GM18861 (cell line): Measurements from ENCODE around the gene TYROBP.
A peak's percentile ranks its signal among the peaks of the same experiment; 100 is the strongest.
"Not testable (repeated sequence)": the region's sequence is repeated elsewhere in the genome, so short reads cannot be mapped to it uniquely, and the experiment has no call there.

Experiments used
- ATAC-seq: cut with Tn5 transposase; IDR thresholded peaks from one replicate; pipeline ENCODE4 v1.9.1; 2021; ENCODE audit not compliant: unreplicated experiment

TYROBP gene

DNA sequence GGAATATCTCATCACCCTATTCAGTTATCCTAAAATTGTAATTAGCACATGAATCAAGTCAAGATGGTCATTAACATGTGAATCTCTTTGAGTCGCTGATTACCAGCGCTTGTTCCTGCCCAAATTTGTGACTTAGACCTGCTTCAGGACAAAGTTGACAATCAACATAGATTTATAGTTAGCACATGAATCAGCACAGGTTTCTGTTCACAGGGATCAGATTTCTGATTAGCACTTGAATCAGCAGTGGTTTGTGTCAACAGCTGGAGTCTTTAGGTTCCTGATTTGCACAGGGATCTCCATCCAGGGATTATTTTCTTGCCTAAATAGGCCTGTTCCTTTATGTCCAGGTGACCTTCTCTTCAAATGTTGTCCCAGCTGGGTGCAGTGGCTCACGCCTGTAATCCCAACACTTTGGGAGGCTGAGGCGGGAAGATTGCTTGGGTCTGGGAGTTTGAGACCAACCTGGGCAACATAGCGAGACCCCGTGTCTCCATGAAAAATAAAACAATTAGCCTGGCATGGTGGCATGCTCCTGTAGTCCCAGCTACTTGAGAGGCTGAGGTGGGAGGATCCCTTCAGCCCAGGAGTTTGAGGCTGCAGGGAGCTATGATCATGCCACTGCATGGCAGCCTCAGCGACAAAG, 24.3 kb upstream of the TYROBP start:
- no peak for ATAC-seq

DNA sequence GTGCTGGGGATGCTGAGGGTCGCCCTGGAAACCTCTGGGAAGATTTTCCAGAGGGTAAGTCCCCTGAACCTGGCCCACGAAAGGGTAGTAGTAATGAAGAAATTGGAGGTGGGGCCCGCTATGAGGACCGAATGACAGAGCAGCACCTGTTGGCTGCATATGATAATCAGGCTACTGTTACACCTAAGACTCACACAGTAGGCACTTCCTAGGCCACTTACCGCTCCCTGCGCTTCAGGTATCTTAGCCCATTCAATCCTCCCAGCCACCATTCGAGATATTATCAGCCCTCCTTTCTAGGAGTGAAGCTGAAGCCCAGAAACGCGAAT, 23.7 kb upstream of the TYROBP start:
- ATAC-seq = no peak

DNA sequence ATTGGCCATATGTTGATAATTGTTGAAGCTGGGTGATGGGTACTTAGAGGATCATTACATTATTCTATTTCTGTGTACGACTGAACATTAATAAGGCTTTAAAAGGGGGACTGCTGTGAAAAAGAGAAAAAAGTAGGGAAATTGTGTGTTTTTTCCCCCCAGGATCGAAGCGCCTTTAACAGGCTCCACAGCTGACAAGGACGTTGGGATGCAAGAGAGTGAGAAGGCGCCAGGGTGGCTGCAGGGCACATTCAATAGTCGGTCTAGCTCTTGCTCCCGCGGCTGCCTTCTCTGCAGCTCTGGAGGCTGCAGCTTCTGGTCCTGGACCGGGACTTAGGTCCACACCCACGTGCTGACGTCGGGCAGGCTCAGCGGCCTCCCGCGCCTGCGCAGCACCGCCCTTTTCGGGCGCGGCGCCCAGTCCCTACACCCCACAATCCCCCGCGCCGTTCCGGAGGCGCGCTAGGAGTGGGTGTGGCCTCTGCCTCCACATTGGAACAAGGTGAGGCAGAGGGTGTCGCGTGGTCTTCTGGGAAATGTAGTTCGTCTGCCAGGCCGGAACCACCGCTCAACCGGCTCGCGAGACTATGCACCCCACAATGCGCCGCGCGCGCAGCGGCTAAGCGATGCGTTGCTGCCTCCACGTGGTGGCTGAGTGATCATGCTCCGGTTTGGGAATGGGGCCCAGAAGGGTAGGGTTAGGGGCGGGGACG, 23.2 kb upstream of the TYROBP start:
- peak; percentile 84 for ATAC-seq

DNA sequence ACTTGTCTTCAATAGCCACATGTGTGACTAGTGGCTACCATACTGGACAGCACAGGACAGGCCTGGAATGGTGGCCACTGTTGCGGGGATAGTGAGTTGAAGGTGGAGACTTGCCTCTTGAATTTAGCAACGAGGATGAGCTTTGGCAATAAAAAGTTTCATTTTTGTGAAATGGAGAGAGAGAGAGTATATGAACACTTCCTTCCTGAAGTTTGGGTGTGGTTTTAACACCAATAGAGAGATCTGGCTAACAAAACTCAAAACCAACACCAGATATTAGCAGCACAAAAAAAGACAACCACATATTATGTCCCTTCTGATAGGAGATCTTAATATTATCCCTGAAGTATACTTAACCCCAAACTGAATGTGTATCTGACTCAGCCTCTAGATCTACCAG, 21.8 kb upstream of the TYROBP start:
- no peak for ATAC-seq

DNA sequence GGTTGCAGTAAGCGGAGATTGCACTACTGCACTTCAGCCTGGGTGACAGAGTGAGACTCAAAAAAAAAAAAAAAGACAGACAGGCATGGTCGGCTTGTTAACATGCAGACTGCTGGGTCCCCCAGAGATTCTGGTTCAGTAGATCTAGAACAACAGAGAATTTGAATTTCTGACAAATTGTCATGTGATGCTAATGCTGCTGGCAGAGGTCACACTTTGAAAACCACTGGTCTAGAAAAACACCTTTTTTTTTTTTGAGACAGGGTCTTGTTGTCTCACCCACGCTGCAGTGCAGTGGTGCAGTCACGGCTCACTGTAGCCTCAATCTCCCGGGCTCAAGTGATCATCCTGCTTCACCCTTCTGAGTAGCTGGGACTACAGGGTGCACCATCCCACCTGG, 20.4 kb upstream of the TYROBP start:
- no peak for ATAC-seq

DNA sequence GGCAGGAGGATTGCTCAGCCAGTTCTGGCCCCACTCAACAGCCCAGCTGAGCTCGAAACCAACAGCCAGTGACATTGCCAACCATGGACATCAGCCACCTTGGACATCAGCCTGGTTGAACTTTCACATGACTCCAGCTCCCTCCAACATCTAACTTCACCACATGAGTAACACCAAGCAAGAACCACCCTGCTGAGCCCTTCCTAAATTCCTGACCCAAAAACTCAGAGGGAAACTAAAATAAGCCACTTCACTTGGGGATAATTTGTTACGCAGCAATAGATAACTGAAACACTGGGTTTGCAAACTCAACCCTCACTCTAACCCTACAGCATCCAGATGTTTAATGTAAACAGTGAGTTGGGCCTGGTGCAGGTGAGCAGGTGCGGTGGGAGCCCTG, 17.4 kb upstream of the TYROBP start:
- no peak for ATAC-seq

DNA sequence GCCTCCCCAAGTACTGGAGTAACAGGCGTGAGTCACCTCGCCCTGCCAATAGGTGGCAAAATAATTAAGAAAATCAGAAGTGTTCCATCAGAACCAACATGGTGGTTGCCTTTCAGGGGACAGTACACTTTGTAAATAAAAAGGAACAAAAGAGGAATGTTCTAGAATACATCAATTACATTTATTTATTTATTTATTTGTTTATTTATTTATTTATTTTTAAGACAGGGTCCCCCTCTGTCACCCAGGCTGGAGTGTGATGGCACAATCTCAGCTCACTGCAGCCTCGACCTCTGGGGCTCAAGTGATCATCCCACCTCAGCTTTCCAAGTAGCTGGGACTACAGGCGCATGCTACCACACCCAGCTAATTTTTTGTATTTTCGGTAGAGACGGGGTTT, 12.9 kb upstream of the TYROBP start:
- ATAC-seq = no peak

DNA sequence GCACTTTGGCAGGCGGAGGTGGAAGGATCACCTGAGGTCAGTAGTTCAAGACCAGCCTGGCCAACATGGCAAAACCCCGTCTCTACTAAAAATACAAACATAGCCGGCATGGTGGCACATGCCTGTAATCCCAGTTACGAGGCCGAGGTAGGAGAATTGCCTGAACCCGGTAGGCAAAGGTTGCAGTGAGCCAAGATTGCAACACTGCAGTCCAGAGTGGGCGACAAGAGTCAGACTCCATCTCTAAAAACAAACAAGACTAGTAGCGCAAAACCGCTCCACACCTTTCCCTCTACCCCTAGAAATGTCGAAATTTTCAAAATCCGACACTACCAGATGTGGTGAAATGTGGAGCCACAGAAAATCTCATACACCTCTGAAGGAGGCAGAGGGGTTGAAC, 11.2 kb upstream of the TYROBP start:
- ATAC-seq = no peak

DNA sequence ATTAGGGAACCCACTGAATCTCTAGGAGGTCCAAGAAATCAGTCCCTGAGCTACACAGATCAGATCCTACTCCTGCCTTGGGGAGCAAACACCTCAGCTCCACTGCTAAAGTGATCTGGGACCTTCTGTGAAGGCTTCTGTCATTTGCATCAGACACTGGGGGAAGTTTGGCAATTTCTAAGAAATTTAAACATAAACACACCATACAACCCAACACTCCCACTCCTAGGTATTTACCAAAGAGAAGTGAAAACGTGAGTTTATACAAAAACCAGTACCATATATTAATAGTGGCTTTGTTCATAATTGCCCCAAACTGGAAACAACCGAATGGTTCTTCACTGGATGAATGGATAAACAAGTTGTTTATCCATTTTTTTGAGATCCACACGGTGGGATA, 7.3 kb upstream of the TYROBP start:
- ATAC-seq = no peak

DNA sequence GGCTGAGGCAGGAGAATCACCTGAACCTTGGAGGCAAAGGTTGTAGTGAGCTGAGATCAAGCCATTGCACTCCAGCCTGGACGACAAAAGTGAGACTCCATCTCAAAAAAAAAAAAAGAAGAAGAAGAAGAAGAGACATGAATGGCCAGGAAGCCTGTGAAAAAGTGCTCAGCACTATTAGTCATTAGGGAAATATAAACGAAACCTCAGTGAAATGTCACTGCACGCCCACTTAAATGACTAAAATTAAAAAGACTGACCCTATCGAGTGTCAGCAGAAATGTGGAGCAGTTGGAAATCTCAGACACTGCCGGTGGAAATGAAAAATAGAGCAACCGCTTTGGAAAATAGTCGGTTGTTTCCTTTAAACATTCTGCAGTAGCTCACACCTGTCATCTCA, 5.5 kb upstream of the TYROBP start:
- ATAC-seq = no peak

DNA sequence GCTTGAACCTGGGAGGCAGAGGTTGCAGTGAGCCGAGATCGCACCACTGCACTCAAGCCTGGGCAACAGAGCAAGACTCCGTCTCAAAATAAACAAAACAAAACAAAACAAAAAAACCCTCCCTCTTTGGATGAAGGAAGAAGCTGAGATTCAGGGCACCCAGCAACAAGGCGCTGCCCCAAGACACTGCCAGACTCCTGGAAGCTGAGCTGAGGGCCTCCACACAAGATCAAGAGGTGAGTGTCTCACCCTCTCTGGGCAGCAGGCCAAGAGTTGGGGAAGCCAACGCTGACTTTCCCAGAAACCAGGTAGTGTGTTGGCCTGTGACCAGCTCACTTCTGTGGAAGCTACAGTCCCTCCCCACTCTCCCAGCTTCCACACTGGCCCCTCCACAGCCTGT, 3.7 kb upstream of the TYROBP start:
- ATAC-seq = no peak

DNA sequence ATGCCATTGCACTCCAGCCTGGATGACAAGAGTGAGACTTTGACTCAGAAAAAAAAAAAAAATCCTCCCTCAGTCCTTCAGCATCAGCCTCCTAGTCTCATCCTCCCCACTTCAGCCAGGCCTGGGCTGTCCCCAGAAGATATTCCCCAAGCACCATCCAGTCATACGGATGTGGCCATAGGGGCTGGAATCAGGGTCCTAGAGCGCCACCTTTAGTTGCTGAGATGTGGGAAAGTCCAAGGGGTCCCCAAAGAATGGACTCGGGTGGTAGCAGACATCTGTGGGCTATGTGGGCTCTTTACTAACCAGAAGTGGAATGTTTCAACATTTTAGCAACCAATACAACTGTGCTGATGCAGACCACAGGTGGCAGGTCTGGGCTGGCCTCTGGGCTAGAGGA, 3.1 kb upstream of the TYROBP start:
- ATAC-seq = no peak

DNA sequence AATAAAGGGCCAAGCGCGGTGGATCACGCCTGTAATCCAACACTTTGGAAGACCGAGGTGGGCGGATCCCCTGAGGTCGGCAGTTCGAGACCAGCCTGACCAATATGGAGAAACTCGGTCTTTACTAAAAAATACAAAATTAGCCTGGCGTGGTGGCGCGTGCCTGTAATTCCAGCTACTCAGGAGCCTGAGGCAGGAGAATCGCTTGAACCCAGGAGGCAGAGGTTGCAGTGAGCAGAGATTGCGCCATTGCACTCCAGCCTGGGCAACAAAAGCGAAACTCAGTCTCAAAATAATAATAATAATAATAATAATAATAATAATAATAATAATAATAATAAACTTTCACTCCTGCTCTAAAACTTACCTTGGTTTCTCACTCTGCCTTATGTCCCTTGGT, 2.3 kb upstream of the TYROBP start:
- not testable (repeated sequence) for ATAC-seq

DNA sequence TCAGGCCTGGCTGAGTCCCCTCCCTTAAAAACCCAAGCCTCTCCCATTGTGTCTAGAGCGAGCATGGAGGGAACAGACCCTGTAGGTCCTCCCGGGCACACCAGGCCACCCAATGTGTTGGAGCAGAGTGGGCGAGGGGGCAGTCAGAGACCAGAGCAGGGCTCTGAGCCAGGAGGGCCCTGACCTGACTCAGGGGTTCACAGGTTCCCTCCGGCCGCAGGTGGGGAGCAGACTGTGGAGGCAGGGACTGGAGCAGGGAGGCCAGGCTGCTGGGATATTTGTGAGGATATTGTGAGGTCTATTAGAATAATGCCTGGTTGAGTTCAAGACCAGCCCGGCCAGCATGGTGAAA, 1.6 kb upstream of the TYROBP start:
- no peak for ATAC-seq

DNA sequence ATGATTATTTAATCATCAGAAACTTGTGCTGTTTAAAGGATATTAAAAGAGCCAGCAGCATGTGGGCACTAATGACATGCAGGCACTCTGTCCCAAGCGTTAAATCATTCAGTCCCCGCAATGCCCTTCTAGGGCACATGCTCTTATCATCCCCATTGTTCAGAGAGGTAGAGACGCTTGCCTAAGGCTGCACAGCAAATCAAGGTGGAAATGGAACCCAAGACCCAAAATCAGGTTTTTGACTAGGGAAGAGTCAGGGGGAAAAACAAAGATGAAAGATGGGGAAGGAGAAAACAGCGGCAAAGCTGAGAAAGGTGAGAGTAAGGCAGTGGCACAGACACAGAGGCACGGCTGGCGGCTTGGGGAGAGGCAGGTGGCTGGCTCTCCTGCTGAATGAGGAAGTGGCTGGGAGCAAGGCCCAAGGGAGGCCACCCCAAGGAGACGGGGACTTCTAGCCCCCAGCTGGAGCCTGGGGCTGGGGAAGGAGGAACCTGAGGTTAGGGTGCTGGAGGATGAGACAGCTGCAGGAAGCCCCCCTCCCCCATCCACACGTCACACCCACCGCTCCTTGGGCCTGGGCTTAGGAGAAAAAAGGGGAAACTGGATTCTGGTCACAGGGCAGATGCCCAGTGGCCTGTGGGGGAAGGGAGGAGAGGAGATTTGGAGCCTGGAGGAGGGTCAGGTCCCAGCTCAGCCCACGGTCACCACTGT, 1.0 kb upstream of the TYROBP start:
- ATAC-seq = peak; percentile 39

DNA sequence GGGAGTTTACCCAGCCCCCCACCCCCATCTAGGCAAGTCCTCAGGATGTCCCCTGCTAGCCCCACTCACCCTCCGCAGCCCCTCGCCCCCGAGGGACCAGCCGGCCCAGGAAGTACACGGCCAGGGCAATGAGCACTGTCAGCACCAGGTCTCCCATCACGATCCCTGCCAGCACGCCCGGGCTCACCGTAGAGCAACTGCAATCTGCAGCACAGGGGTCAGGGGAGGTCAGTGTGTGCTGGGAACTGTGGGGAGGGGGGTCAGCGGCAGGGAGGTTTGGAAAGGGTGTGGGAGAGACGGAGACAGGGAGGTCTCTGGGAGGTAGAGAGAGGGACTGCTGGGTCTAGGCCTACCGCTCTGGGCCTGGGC, 734 bp downstream of the TYROBP start:
- no peak for ATAC-seq

DNA sequence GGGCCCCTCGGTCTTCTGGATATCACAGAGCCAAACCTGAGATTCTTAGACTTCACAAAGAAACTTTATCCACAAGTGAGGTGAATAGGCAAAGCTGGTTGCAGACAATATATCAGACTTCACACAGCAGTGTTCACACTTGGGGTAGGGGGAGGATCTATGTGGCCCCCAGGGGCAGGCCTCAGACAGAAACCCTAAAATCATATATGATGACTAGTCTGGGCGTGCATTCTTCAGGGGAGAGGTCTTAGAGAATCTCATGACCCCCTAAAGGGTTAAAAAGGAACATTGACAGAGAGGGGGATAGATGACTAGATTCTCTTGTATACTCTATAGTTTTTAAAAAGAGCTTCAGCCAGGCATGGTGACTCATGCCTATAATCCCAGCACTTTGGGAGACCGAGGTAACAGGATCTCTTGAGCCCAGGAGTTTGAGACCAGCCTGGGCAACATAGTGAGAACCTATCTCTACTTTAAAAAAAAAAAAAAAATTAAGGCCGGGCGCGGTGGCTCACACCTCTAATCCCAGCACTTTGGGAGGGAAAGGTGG, 2.8 kb downstream of the TYROBP start:
- no peak for ATAC-seq

DNA sequence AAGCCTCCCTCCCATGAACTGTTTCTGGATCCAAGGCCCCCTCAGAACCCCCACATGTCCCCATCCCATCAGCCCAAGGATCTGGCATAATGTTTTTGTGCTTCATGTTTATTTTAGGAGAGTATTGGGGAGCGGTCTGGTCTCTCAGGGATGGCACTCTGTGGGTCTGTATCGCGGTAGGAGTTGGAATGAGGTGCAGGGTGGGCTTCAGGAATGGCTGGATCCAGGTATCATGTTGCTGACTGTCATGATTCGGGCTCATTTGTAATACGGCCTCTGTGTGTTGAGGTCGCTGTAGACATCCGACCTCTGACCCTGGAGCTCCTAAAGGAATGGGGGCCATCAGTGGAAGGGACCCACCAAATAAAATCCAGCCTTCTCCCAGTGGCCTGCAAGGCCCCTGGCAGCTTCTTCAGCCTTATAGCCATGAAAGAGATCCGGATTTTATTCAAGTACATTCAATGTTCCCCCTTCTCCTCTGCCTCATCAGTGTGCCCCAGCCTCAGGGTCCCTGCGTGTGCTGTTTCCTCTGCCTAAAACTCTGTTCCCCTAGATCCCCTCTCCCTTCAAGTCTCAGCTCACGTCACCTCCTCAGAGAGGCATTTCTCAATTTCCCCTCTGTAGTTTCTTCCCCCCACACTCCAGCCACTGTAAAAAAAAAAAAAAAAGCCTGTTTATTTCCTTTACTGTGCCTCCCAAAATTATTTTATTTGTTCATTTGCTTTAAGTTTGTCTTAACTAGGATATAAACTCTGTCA, 3.6 kb downstream of the TYROBP start:
- ATAC-seq = no peak

DNA sequence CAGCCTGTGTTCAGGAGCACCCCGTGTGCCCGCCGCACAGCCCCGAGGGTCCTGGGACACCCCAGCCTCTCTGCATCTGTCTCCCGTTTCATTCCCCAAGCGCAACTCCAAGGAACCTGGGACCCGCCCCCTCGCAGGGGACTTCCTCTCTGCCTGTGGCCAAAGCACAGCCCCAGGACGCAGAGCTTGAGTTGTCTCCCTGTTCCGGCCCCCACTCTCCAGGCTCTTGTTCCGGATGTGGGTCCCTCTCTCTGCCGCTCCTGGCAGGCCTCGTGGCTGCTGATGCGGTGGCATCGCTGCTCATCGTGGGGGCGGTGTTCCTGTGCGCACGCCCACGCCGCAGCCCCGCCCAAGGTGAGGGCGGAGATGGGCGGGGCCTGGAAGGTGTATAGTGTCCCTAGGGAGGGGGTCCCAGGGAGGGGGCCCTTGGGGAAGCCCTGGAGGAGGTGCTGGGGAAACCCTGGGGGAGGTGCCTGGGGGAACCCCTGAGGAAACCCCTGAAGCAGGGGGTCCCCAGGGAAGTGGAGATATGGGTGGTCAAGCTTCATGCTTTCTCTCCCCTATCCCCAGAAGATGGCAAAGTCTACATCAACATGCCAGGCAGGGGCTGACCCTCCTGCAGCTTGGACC, 4.4 kb downstream of the TYROBP start:
- peak; percentile 35 for ATAC-seq

DNA sequence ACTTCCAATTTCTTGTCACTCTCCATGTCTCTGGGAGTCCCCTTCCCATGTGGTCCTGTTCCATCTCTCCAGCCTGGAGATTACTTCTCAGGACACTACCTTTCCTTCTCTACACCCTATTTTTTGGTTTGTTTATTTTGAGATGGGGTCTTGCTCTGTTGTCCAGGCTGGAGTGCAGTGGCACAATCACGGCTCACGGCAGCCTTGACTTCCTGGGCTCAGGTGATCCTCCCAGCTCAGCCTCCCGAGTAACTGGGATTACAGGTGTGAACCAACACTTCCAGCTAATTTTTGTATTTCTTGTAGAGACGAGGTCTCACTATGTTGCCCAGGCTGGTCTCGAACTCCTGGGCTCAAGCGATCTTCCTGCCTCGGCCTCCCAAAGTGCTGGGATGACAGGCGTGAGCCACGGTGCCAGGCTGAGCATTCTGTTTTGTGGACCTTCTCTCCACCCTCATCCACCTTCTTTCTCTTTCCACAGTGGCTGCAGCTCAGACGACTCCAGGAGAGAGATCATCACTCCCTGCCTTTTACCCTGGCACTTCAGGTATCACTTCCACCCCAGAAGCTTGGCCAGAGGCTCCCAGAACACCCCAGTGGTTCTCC, 5.1 kb downstream of the TYROBP start:
- ATAC-seq = no peak
